NCI-H146 treated with DMSO at 0.1 percent for 48 hours (cell line): ENCODE data around the gene ARHGAP29.

Source experiments
- DNase-seq: peaks from one replicate; lab custom pipeline; 2025; ENCODE audit not compliant: unreplicated experiment; lab: John Stamatoyannopoulos, UW

ARHGAP29 gene

DNA sequence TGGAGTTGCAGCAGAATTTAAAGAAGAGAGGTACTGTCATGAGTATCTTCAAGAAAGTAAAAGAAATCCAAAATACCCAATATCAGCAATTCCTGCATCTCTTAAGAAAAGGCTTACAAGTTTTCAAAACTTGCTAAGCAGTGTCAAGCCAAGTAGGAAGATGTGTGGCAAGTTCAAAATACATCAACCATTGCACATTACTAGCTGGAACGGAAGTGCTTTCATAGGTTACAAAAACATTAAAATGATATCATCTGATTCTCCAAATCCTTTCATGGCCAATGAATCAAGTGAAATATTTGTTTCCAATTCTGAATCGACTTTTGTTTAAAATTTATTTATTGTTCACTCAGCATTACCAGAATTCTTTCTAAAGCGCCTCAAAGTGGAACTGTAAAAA lies 110.7 kb downstream of the ARHGAP29 start:
- no peak for DNase-seq

- DNase-seq: no peak
Measured at GRCh38 chr1:94125551-94126514, 111.6 kb downstream of the ARHGAP29 start.

- DNase-seq: no peak
Measured at GRCh38 chr1:94124538-94124937, 112.8 kb downstream of the ARHGAP29 start.

GRCh38 chr1:94122201-94122970 lies 115.0 kb downstream of the ARHGAP29 start:
- DNase-seq: no peak
